ENCODE measurements around the gene ZC3H8.

- TF ChIP-seq CTCF (IDR thresholded peaks at IDR 0.05) (no peak), EZH2 (IDR thresholded peaks at IDR 0.05; ENCODE audit: borderline replicate concordance, insufficient read depth, low read depth, low read length, poor library complexity, severe bottlenecking) (no peak)
These were observed 40.7 kb upstream of the ZC3H8 start for GRCh38 chr2:112295407-112296078.

Data from B cell (primary cell).